Mammary epithelial cell (primary cell): ENCODE measurements around the gene RAI14.

Experiments
- CTCF ChIP-seq, 2 donors: IDR thresholded peaks in 1 of 2; conservative IDR thresholded peaks in 1 of 2; 2 replicates each; pipeline ENCODE4 v1.5.1; 2011 to 2012; ENCODE audit warnings: inconsistent platforms in 2 of 2, low read length in 2 of 2, mild to moderate bottlenecking in 2 of 2, control low read depth in 1 of 2, low read depth in 1 of 2; ENCODE audit not compliant: insufficient read depth in 1 of 2; ENCODE audit errors: extremely low read depth in 1 of 2
- EZH2 ChIP-seq: IDR thresholded peaks from 2 replicates; pipeline ENCODE4 v1.6.1; 2012; ENCODE audit warnings: low read length, inconsistent platforms, borderline replicate concordance

- TF ChIP-seq CTCF (conservative IDR thresholded peaks at IDR 0.05 in 1 of 2, IDR thresholded peaks at IDR 0.05 in 1 of 2; ENCODE audit: extremely low read depth in 1 of 2, insufficient read depth in 1 of 2, low read depth in 1 of 2, low read length in 2 of 2) = no peak
- no peak for TF ChIP-seq EZH2
These were observed 34.6 kb upstream of the RAI14 start for GRCh38 chr5:34621277-34622097.
